NCI-H2171 treated with DMSO at 0.1 percent for 48 hours (cell line): ENCODE measurements around the gene SLC25A44.
"Not testable (repeated sequence)": the region's sequence is repeated elsewhere in the genome, so short reads cannot be mapped to it uniquely, and the experiment has no call there.

Experiments
- DNase-seq: peaks from one replicate; lab custom pipeline; 2025; lab: John Stamatoyannopoulos, UW

The SLC25A44 gene

DNA sequence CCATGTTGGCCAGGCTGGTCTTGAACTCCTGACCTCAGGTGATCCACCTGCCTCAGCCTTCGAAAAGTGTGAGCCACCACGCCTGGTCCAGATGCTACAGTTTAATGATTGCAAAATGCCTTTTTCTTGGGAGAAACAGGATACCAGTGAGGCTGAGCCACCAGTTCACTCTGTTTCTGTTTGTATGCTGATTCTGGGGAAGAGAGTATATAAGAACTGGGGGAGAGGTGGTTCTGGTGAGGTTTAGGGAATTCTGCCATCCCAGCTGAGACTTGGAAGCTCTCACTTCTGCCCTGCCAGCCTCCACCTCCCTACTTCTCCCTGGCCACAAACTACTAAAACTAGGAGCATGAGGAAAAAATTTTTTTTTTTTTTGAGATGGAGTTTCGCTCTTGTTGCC, 10.8 kb downstream of the SLC25A44 start:
- no peak for DNase-seq

DNA sequence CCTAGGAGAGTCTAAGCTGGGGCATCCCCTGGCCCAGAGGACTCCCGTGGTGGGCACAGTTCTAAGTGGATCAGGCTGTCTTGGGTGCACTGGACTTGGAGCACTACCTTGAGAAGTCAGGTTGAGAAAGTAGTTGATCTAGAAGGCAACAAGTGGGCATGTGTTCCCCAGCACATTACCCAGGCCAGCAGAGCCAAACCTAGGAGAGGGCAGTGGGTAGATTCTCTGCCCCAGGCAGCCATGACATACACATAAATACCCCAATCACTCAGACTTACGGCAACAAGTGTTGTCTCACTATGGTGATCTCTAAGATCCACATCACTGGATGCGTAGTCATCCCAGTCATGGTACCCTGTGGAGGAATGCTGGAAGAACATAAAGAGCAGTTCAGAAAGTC, 17.3 kb downstream of the SLC25A44 start:
- no peak for DNase-seq

DNA sequence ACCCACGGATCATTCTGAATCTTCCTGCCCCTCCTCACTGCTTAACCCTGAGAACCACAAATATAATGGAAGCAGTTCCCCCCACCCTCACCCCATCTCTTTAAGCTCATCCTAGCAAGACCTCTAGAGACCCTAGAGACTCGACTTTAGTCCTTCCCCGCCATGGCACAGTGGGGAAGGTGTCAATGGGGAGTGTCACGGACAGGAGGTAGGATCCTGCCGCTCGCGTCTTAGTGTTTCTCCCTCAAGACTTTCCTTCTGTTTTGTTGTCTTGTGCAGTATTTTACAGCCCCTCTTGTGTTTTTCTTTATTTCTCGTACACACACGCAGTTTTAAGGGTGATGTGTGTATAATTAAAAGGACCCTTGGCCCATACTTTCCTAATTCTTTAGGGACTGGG, 18.2 kb downstream of the SLC25A44 start:
- no peak for DNase-seq

DNA sequence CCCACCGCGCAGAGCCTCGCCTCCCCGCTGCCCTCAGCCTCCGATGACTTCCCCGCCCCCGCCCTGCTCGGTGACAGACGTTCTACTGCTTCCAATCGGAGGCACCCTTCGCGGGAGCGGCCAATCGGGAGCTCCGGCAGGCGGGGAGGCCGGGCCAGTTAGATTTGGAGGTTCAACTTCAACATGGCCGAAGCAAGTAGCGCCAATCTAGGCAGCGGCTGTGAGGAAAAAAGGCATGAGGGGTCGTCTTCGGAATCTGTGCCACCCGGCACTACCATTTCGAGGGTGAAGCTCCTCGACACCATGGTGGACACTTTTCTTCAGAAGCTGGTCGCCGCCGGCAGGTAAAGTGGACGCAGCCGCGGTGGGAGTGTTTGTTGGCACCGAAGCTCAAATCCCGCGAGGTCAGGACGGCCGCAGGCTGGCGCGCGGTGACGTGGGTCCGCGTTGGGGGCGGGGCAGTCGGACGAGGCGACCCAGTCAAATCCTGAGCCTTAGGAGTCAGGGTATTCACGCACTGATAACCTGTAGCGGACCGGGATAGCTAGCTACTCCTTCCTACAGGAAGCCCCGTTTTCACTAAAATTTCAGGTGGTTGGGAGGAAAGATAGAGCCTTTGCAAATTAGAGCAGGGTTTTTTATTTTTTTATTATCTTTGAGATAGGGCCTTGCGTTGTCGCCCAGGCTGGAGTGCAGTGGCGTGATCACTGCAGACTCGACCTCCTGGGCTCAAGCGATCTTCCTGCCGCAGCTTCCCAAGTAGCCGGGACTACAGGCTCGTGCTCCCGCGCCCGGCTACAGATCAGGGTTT, 19.1 kb downstream of the SLC25A44 start, which contains the start of gene PMF1:
TSS of gene PMF1 (plus strand) at position 175 of the 811 bp plus-strand sequence. CDS start at position 184, 9 bp downstream.
- DNase-seq = peak; percentile 97

DNA sequence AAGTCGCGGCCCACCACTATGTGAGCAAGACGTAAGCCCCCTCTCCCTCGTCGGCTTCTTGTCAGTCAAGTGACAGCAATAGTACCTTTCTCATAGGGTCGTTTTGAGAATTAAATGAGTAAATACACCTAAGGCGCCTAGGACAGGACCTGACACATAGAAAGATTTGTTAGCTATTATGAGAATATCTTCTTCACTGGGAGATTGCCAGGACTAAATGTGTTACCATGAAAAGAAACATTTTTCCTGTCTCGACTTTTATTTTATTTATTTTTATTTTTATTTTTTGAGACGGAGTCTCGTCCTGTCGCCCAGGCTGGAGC, 19.7 kb downstream of the SLC25A44 start:
- DNase-seq = no peak

DNA sequence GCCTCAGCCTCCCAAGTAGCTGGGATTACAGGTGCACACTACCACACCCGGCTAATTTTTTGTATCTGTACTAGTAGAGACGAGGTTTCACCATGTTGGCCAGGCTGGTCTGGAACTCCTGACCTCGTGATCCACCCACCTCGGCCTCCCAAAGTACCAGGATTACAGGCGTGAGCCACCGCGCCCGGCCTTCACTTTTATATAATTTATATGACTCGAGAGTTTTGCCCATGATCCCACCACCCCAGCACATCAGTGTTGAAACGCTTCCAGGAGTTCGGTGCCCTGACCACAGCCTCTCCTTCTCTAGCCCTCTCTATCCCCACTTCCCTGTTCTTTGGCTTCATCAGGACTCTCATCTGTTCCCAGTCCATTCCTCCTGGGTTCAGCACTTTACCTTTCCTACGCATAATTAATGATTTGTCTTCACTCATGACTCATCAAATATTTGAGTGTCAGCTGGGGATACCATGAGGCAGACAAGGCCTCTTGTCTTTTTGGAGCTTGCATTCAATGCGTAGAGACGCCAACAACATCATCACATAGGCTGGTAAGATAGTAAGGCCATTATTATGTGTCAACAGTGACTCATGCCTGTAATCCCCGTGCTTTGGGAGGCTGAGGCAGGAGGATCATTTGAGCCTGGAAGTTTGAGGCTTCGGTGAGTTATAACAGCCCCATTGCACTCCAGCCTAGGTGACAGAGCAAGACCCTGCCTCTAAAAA, 20.3 kb downstream of the SLC25A44 start:
- no peak for DNase-seq

DNA sequence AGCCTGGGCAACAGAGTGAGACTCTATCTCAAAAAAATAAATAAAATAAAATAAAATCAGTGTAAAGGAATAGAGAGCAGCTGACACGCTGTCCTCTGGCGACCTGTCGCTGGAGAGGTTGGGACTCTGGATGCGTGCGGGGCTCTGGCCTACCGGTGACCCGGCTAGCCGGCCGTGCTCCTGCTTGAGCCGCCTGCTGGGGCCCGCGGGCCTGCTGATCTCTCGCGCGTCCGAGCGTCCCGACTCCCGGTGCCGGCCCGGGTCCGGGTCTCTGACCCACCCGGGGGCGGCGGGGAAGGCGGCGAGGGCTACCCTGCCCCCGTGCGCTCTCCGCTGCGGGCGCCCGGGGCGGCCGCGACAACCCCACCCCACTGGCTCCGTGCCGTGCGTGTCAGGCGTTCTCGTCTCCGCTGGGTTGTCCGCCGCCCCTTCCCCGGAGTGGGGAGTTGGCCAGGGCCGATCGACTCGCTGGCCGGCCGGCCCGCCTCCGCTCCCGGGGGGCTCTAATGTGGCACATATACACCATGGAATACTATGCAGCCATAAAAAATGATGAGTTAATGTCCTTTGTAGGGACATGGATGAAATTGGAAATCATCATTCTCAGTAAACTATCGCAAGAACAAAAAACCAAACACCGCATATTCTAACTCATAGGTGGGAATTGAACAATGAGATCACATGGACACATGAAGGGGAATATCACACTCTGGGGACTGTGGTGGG, 22.6 kb downstream of the SLC25A44 start:
- DNase-seq = not testable (repeated sequence)

DNA sequence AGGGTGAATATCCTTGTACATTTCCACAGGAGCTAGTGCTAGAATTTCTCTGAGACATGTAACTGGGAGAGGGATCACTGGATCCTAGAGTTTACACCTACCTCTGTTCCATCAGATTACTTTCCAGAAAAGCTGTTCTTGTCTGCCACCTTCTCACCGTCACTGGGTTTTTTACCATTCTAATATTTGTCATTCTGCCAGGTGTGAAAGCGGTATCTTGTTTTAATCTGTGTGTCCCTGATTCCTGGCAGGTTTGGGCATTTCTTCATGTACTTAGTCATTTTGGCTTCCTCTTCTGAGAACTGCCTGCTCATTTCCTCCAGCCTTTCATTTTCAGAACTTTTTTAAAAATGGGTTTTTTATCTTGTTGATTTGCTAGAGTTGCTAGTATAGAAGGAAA, 24.0 kb downstream of the SLC25A44 start:
- DNase-seq = peak; percentile 3

DNA sequence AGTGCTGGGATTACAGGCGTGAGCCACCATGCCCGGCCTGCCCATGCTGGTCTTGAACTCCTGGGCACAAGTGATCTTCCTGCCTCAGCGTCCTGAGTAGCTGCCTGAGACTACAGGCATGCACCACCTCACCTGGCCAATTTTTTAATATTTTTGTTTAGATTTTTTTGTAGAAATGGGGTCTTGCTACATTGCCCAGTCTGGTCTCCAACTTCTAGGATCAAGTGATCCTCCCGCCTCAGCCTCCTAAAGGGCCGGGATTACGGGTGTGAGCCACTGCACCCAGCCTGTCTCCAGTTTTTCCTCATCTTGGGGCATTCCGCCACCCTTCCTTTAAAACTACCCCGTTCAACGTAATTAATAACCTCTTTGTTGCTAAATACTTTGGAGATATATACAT, 26.3 kb downstream of the SLC25A44 start:
- no peak for DNase-seq

DNA sequence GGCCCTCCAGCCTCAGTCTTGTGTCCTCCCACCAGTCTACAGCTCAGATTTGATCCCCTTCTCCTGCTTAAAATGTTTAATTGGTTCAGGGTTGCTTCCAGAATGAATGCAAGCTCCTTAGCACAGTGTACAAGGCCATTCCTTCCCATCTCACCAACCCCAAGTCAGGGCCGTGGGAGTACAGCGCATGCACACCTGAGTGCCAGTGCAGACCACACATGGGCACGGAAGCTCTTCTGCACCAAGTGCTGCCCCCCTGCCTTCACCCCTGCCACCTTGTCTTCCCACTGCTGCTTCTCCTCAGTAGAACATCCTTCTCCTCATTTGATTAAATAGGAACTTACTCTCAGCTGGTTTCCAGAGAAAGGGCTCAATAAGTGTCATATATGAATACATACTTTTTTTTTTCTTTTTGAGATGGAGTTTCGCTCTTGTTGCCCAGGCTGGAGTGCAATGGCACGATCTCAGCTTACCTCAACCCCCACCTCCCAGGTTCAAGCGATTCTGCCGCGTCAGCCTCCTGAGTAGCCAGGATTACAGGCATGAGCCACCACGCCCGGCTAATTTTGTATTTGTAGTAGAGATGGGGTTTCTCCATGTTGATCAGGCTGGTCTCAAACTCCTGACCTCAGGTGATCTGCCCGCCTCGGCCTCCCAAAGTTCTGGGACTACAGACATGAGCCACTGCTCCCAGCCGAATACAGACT, 28.2 kb downstream of the SLC25A44 start:
- no peak for DNase-seq

DNA sequence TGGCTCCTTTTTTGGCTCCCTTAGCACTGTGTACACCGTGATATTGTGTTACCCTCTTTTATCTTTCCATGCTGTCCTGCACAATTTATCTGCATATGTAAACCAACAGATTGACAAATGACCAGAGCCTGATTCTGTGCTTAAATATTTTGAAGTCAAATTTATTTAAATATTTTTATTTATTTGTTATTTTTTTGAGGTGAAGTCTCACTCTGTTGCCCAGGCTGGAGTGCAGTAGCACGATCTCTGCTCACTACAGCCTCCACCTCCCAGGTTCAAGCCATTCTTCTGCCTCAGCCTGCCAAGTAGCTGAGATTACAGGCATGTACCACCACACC, 31.7 kb downstream of the SLC25A44 start:
- no peak for DNase-seq

DNA sequence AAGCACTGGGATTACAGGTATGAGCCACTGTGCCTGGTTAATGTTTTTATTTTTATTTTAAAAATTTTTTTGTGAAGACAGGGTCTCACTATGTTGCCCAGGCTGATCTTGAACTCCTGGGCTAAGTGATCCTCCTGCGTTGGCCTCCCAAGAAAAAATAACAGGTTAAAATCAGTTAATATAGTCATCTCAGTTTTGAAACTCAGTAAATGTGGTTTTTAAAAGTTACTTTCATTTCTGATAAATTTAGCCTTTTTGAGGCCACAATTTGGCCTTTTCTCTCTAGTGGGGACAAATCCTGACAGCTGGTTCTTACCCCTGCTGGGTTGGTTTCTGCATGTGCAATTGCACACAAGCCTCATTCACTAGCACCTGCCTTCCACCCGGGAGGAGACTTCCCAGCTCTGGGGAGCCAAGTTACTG, 32.2 kb downstream of the SLC25A44 start:
- DNase-seq = no peak

DNA sequence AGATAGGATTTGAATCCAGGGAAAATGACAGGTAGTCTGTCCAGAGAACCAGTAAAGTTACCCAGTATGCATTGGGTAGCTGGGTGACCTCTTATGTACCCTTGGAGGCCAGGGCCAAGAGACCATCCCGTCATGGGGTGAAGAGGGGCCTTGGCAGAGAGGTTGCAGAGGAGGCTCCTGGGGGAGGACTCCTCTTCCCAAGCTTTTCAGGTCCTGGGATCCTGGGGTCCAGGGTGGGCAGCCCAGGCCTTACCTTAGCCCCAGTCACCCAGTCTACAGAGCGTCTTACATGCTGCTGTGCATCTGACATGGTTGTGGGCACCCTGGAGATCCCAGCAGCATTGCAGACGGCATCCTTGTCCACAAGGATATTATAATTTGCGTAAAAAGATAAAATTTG, 32.9 kb downstream of the SLC25A44 start:
- no peak for DNase-seq

DNA sequence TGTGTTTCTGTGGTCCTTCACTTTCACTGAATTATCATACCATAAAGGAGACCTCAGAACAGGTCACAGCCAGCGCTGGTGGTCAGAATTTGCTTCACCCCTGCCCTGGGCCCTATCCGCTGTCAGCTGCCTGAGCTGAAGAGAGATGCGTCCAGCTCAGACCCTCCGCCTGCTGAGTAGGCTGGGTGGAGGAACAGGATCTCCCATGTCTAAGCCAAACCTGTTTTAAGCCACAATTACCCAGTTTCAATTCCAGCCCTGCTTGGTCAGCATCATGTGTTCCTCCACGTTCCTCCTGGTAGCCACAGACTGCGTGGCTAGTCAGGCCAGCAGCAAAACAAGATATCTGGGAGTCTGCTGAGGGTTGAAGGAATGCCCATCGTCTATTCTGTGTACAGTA, 34.6 kb downstream of the SLC25A44 start:
- no peak for DNase-seq

DNA sequence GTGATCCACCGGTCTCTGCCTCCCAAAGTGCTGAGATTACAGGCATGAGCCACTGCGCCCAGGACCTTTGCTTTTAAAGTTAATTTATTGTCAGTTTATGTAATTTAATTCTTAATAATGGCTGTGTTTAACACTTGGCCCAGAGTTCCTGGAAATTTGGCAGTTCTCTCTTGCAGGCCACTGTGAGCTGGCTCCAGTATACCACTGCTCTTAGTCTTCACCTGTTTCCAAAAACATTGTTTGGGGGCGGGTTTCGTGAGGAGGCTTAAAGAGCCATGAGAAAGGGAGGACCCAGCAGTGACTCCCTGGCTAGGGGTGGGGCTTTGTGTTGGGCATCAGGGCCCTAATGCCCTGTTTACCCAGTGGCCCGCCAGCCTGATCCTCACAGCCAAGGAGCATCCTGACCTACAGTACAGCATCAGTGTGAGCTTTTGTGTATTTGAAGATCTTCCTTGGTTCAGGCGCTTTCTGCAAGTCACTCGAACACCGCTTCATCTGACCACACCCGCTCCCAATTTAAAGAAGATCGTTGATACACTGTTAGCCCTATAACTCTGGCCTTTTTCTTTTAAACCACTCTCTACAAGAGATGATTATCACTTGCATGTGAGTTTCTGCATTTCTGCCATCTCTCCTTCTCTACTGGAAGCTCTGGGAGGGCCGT, 36.0 kb downstream of the SLC25A44 start:
- DNase-seq = no peak

DNA sequence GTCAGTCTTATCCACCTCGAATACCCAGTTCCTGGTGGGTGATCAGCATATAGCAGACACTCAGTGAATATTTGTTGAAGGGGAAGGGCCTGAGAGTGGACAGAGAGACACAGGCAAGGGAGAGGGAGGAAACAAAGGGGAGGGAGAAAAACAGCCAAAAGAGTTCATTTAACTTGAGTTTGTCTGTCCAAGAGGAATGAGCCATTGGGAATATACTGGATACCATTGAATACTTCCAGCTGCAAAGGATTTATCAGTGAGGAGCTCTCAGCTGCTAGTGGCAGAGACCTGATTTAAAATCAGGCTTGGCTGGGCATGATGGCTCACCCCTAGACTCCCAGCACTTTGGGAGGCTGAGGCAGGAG, 36.6 kb downstream of the SLC25A44 start:
- DNase-seq = no peak

DNA sequence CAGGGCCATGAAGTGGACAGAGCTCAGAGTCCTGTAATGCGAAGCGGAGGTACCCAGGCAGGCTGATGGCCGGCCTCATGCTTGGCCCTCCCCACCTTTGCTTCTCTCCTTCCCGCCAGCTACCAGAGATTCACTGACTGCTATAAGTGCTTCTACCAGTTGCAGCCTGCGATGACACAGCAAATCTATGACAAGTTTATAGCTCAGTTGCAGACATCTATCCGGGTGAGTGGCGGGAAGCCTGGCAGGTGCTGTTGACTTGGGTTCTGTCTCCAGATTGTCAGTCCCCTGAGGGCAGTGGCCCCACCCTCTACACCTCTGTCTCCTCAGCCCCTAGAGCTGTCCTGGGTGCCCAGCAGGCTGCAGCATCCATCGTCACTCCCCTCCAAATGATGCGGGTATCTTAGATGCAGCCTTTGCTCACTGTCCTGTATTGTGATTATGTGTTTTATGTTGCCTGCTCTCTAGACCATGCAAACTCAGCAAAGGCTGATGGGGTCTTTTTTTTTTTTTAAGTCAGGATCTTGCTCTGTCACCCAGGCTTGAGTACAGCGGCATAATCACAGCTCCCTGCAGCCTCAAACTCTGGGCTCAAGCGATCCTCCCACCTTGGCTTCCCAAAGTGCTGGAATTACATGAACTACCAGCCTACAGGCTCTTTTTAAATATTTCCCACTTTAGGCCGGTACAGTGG, 38.4 kb downstream of the SLC25A44 start:
- DNase-seq = peak; percentile 92

DNA sequence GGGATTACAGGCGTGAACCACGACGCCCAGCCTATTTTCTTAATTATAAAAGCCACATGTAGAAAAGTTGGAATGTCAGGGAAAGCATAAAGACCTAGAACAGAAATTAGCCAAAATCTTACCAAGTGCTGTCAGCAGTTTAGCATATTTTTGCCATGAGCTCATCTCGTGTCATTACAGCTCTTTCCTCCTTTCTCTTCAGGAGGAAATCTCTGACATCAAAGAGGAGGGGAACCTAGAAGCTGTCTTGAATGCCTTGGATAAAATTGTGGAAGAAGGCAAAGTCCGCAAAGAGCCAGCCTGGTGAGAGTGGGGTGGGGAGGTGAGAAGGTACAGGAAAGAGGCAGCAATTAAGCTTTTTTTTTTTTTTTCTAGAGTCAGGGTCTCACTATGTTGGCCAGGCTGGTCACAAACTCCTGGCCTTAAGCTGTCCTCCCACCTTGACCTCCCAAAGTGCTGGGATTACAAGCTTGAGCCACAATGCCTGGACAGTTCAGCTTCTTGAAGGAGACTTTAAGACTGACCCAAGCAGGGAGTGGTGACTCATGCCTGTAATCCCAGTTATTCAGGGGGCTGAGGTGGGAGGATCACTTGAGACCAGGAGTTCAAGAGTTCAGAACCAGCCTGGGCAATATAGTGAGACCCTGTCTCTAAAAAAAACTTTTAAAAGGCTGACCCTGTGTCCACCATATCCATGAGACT, 39.7 kb downstream of the SLC25A44 start:
- no peak for DNase-seq

DNA sequence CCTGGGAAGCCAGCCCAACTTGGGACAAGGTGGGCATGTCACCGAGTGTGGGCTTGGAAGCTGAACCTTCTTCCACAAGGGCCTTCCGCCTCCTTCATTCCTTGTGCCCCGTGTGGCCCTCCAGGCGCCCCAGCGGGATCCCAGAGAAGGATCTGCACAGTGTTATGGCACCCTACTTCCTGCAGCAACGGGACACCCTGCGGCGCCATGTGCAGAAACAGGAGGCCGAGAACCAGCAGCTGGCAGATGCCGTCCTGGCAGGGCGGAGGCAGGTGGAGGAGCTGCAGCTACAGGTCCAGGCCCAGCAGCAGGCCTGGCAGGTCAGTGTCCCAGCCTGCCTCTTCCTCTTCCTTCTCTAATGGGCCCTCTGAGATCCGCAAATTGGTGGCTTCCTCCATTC, 42.3 kb downstream of the SLC25A44 start:
- DNase-seq = peak; percentile 17

DNA sequence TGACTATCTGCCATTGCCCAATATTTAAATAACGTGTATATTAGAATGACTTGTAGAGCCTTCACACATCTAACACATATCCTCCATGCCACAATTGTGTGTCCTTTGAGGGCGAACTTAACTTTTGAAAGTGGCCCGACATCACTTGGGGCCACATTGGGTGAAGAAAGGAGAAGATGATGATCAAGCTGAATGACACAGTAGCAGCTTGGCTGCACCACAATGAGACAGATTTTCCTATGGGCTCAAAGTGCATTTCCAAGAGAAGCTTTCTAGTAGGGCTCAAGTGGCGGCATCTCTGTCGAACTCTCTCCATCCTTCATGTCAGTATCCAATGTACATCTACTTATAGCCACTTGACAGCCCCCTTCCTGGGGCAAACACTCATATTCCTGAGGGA, 44.3 kb downstream of the SLC25A44 start:
- no peak for DNase-seq
